DMS114 treated with DMSO at 0.1 percent for 48 hours (cell line): ENCODE data around the gene BAIAP3.

Experiments
- DNase-seq: peaks from one replicate; lab custom pipeline; 2025; ENCODE audit not compliant: unreplicated experiment; lab: John Stamatoyannopoulos, UW

BAIAP3 gene

GRCh38 chr16:1362807-1363206 is 29.4 kb downstream of the BAIAP3 start:
- no peak for DNase-seq

- DNase-seq: no peak
Measured at GRCh38 chr16:1363501-1364041, 30.1 kb downstream of the BAIAP3 start.

GRCh38 chr16:1364510-1364909 is 31.1 kb downstream of the BAIAP3 start:
- DNase-seq: no peak

GRCh38 chr16:1366060-1366711 is 32.7 kb downstream of the BAIAP3 start:
- DNase-seq: no peak

- no peak for DNase-seq
Measured at GRCh38 chr16:1366712-1367299, 33.4 kb downstream of the BAIAP3 start.

- DNase-seq: no peak
Measured at GRCh38 chr16:1367486-1368174, 34.2 kb downstream of the BAIAP3 start.

- DNase-seq: no peak
Measured at GRCh38 chr16:1371054-1371978, 37.9 kb downstream of the BAIAP3 start.

- DNase-seq: no peak
Measured at GRCh38 chr16:1372292-1372950, 39.0 kb downstream of the BAIAP3 start.

GRCh38 chr16:1374418-1375297 is 41.2 kb downstream of the BAIAP3 start:
- no peak for DNase-seq

GRCh38 chr16:1375298-1375640 is 41.8 kb downstream of the BAIAP3 start:
- DNase-seq: no peak

GRCh38 chr16:1375741-1376410 is 42.4 kb downstream of the BAIAP3 start:
- no peak for DNase-seq

GRCh38 chr16:1377406-1378010 is 44.1 kb downstream of the BAIAP3 start:
- DNase-seq: no peak

GRCh38 chr16:1378087-1378803 is 44.8 kb downstream of the BAIAP3 start:
- DNase-seq: no peak

GRCh38 chr16:1378804-1379303 is 45.4 kb downstream of the BAIAP3 start:
- DNase-seq: no peak

- no peak for DNase-seq
Measured at GRCh38 chr16:1379304-1380076, 46.0 kb downstream of the BAIAP3 start.

GRCh38 chr16:1380195-1380594 is 46.8 kb downstream of the BAIAP3 start:
- DNase-seq: no peak
